Measurements from ENCODE around the gene INSR.

The INSR gene

DNA sequence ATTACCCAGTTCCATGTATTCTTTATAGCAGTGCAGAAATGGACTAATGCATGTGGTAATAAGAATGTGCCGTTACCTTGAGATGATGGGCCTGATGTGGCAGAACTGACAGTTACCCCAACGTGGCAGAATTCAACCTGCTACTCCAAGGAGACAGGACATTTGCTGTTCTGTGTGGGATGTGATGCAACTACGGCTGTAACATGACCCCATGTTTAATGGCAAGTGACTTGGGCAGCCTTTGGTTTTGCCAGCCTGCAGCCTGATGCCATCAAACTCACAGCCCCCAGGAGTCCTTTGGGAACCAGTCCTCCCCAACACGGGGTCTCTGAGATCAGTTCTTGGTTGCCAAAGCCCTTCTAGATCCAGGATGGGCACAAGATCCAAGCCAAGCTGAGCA lies 117.4 kb downstream of the INSR start:
- H3K4me3 ChIP-seq (ENCODE audit: low read depth, low read length): no peak overlapping the region
- no peak for DNase-seq (ENCODE audit: low read depth)
- TF ChIP-seq, protein P1, sequence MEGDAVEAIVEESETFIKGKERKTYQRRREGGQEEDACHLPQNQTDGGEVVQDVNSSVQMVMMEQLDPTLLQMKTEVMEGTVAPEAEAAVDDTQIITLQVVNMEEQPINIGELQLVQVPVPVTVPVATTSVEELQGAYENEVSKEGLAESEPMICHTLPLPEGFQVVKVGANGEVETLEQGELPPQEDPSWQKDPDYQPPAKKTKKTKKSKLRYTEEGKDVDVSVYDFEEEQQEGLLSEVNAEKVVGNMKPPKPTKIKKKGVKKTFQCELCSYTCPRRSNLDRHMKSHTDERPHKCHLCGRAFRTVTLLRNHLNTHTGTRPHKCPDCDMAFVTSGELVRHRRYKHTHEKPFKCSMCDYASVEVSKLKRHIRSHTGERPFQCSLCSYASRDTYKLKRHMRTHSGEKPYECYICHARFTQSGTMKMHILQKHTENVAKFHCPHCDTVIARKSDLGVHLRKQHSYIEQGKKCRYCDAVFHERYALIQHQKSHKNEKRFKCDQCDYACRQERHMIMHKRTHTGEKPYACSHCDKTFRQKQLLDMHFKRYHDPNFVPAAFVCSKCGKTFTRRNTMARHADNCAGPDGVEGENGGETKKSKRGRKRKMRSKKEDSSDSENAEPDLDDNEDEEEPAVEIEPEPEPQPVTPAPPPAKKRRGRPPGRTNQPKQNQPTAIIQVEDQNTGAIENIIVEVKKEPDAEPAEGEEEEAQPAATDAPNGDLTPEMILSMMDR (IDR thresholded peaks at IDR 0.05; ENCODE audit: control insufficient read depth, extremely low read depth, insufficient read depth): no peak

GRCh38 chr19:7172794-7173193 lies 121.4 kb downstream of the INSR start:
- TF ChIP-seq, protein P1 (IDR thresholded peaks at IDR 0.05; ENCODE audit: control insufficient read depth, extremely low read depth, insufficient read depth): no peak
- DNase-seq (ENCODE audit: low read depth): no peak
- H3K4me3 ChIP-seq (ENCODE audit: low read depth, low read length): no peak overlapping the region

- TF ChIP-seq, protein P1 (IDR thresholded peaks at IDR 0.05; ENCODE audit: control insufficient read depth, extremely low read depth, insufficient read depth): no peak
- no peak for DNase-seq (ENCODE audit: low read depth)
- H3K4me3 ChIP-seq (ENCODE audit: low read depth, low read length): no peak overlapping the region
These were observed 123.2 kb downstream of the INSR start for GRCh38 chr19:7170983-7171382.

DNA sequence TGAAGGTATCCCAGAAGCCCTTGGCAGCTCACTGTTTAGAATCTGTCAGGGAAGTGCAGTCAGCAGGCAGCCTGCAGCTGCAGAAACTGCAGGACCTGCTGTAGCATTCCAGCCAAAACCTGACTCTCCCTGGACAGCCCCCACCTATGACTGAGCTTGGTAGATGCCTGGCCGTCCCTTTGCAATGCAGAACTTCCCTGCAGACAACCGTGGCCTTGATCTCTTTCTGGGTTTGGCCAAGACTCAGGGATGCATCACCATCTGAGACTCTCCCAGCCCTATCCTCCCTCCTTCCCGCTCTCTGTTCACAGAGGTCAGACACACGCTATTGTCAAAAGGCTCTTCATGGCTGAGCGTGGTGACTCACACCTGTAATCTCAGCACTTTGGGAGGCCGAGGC lies 125.3 kb downstream of the INSR start:
- no peak overlapping the region for H3K4me3 ChIP-seq (ENCODE audit: low read depth, low read length)
- DNase-seq (ENCODE audit: low read depth): no peak
- TF ChIP-seq, protein P1 (IDR thresholded peaks at IDR 0.05; ENCODE audit: control insufficient read depth, extremely low read depth, insufficient read depth): no peak

- no peak for DNase-seq (ENCODE audit: low read depth)
- TF ChIP-seq, protein P1 (IDR thresholded peaks at IDR 0.05; ENCODE audit: control insufficient read depth, extremely low read depth, insufficient read depth): no peak
- no peak overlapping the region for H3K4me3 ChIP-seq (ENCODE audit: low read depth, low read length)
These were observed 132.9 kb downstream of the INSR start for GRCh38 chr19:7161292-7161691.

GRCh38 chr19:7159105-7159933 lies 134.9 kb downstream of the INSR start:
- TF ChIP-seq, protein P1 (IDR thresholded peaks at IDR 0.05; ENCODE audit: control insufficient read depth, extremely low read depth, insufficient read depth): no peak
- DNase-seq (ENCODE audit: low read depth): no peak
- no peak overlapping the region for H3K4me3 ChIP-seq (ENCODE audit: low read depth, low read length)

DNA sequence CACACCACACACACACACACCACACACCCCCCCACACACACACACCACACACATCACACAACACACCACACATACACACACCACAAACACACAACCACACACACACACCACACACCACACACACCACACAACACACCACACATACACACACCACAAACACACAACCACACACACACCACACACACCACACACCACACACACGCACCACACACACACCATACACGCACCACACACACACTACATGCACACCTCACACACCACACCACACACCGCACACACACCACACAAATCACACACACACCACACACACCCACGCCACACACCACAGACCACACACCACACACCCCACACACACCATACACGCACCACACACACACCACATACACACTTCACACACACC lies 141.2 kb downstream of the INSR start:
- no peak for DNase-seq (ENCODE audit: low read depth)
- TF ChIP-seq, protein P1 (IDR thresholded peaks at IDR 0.05; ENCODE audit: control insufficient read depth, extremely low read depth, insufficient read depth): no peak
- H3K4me3 ChIP-seq (ENCODE audit: low read depth, low read length): no peak overlapping the region
